Measurements from ENCODE around the gene STEAP2. TPM values are rescaled to one million over a fixed set of nuclear protein-coding genes. Genes with fewer than 3 reads are reported as not detected.

STEAP2 gene
- total and polyA plus RNA-seq, 9 donors, result 10.0 to 47.1 (median 26.6) TPM

GRCh38 chr7:90216080-90216674 lies 4.6 kb downstream of the STEAP2 start:
- intact Hi-C loops (cut with DNase I), result loop anchor here in 1 of 4 donors (10.0 kb wide), 1 partner anchor 61 kb away; the partner anchor contains the start of gene STEAP1
- Histone ChIP-seq H3K9me3 (no peaks in the 10 kb centered on the region), H3K4me3 (no peak overlapping the region), H3K27ac (no peak overlapping the region), H3K36me3 (no peaks in the 10 kb centered on the region), H3K4me1 (ENCODE audit: insufficient read depth) (no peaks in the 10 kb centered on the region), H3K27me3 (no peaks in the 10 kb centered on the region)
- TF ChIP-seq POLR2A (IDR thresholded peaks at IDR 0.05) (no peak), EP300 (IDR thresholded peaks at IDR 0.05) (no peak)
- TF ChIP-seq, protein P1, sequence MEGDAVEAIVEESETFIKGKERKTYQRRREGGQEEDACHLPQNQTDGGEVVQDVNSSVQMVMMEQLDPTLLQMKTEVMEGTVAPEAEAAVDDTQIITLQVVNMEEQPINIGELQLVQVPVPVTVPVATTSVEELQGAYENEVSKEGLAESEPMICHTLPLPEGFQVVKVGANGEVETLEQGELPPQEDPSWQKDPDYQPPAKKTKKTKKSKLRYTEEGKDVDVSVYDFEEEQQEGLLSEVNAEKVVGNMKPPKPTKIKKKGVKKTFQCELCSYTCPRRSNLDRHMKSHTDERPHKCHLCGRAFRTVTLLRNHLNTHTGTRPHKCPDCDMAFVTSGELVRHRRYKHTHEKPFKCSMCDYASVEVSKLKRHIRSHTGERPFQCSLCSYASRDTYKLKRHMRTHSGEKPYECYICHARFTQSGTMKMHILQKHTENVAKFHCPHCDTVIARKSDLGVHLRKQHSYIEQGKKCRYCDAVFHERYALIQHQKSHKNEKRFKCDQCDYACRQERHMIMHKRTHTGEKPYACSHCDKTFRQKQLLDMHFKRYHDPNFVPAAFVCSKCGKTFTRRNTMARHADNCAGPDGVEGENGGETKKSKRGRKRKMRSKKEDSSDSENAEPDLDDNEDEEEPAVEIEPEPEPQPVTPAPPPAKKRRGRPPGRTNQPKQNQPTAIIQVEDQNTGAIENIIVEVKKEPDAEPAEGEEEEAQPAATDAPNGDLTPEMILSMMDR (IDR thresholded peaks at IDR 0.05), result no peak
- 75 to 92% (median 87%) methylated on average over 6 of the region's 6 CpGs for WGBS, 3 donors
- DNase-seq, result no peak

- no peaks in the 10 kb centered on the region for H3K4me1 ChIP-seq (ENCODE audit: insufficient read depth)
- WGBS, 3 donors, result 80 to 92% (median 87%) methylated on average over 2 of the region's 2 CpGs
Measured at GRCh38 chr7:90216771-90217170, 5.2 kb downstream of the STEAP2 start.

GRCh38 chr7:90222390-90222789 lies 10.8 kb downstream of the STEAP2 start:
- TF ChIP-seq, protein P1 (IDR thresholded peaks at IDR 0.05), result no peak
- TF ChIP-seq EP300 (IDR thresholded peaks at IDR 0.05) (no peak), POLR2A (IDR thresholded peaks at IDR 0.05) (no peak)
- no peaks in the 10 kb centered on the region for H3K9me3 ChIP-seq
- H3K4me3 ChIP-seq, result no peak overlapping the region
- intact Hi-C loops (cut with DNase I), result no loop called here
- peak overlapping the region in 1 of 2 donors; percentile 82 for H3K27ac ChIP-seq
- peaks cover 3% of the 10 kb centered on the region for H3K4me1 ChIP-seq (ENCODE audit: insufficient read depth)
- no peaks in the 10 kb centered on the region for H3K27me3 ChIP-seq
- DNase-seq, result no peak
- no peaks in the 10 kb centered on the region for H3K36me3 ChIP-seq

More at GRCh38 chr7:90216771-90217170, 5.2 kb downstream of the STEAP2 start:
- intact Hi-C loops (cut with DNase I), result loop anchor here in 1 of 4 donors (10.0 kb wide), 1 partner anchor 62 kb away; the partner anchor contains the start of gene STEAP1
- TF ChIP-seq, protein P1 (IDR thresholded peaks at IDR 0.05), result no peak
- TF ChIP-seq EP300 (IDR thresholded peaks at IDR 0.05) (no peak), POLR2A (IDR thresholded peaks at IDR 0.05) (no peak)
- no peaks in the 10 kb centered on the region for H3K27me3 ChIP-seq
- H3K36me3 ChIP-seq, result no peaks in the 10 kb centered on the region
- H3K27ac ChIP-seq, result no peak overlapping the region
- H3K4me3 ChIP-seq, result no peak overlapping the region
- peak in 1 of 5 donors; percentile 21 for DNase-seq
- H3K9me3 ChIP-seq, result no peaks in the 10 kb centered on the region

DNA sequence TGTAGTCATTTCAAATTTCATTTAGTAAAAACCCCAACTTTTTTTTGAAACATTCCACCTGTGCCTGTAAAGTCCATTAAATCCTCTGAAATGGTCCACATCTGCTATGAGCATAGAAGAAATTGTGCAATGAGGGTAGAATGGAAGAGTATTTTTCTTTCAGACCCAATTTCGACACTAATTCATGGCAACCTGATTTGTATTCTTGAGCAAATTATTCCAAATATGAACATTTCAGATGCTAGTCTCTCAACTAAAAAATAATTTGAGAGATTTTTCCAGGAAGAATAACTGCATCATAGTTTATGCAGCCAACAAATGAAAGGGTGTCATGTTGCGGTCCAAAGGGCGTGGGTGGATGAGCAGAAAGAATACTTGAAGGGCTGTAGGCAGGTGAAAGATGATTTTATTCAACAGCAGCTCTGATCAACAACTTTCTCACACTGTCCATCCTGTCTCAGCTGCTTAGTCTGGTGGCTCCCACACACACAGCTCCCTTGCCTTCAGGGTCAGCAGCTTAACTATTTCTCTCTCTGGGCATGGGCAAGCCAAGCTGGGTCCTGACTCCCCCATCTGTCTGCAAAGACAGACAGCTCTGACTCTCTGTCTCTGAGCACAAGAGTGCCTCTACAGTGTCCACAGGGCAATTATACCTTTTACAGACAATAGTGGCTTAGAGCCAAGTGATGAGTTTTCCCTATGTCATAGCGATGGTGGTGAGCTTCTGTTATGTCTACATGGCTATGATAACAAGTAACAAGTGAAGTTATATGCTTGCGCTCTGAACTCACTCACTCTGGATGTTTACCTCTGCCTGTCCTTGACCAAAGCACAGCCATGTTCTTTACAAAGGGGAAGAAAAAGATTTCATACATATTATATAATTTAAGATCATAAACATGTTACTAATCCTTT lies 11.5 kb downstream of the STEAP2 start:
- H3K4me3 ChIP-seq, result no peak overlapping the region
- peak overlapping the region; percentile 69 to 82 for H3K27ac ChIP-seq
- H3K9me3 ChIP-seq, result no peaks in the 10 kb centered on the region
- peaks cover 3% of the 10 kb centered on the region for H3K4me1 ChIP-seq (ENCODE audit: insufficient read depth)
- H3K27me3 ChIP-seq, result no peaks in the 10 kb centered on the region
- 12 to 24% (median 13%) methylated on average over 5 of the region's 5 CpGs for WGBS, 3 donors
- peak; percentile 52 to 79 (median 58) for DNase-seq
- H3K36me3 ChIP-seq, result no peaks in the 10 kb centered on the region
- TF ChIP-seq EP300 (IDR thresholded peaks at IDR 0.05) (peak; percentile 66), POLR2A (IDR thresholded peaks at IDR 0.05) (peak; percentile 10)
- TF ChIP-seq, protein P1 (IDR thresholded peaks at IDR 0.05), result no peak
- intact Hi-C loops (cut with DNase I), result no loop called here

All from ovary (tissue), 9 donors.